B cell (primary cell): ENCODE data around the gene RGL3. TPM values are rescaled to one million over a fixed set of nuclear protein-coding genes. Genes with fewer than 3 reads are reported as not detected.

Source experiments
- ATAC-seq: fragments of 200-7000 bp; cut with Tn5 transposase; one replicate; pipeline ENCODE4 v1.10.0; 2021; ENCODE audit warnings: low read depth, mild to moderate bottlenecking, moderate number of reproducible peaks, moderate library complexity
- CTCF ChIA-PET: fragments of 350-600 bp; sonication (Branson Sonifier 250); formaldehyde crosslinking; loops from one replicate; lab custom pipeline; 2021; ENCODE audit warnings: antibody characterized with exemption, inconsistent platforms; lab: Charles Lee
- POLR2A ChIA-PET: fragments of 350-600 bp; sonication (Branson Sonifier 250); formaldehyde crosslinking; loops from one replicate; lab custom pipeline; 2021; ENCODE audit warnings: antibody characterized with exemption; lab: Charles Lee
- DNase-seq: peaks from one replicate; pipeline ENCODE4 v3.0.0; 2013
- H2AFZ ChIP-seq: 2 replicates; pipeline ENCODE4 v1.6.1; 2012; ENCODE audit warnings: mild to moderate bottlenecking, low read depth, low read length; ENCODE audit not compliant: insufficient read depth, poor library complexity, severe bottlenecking
- H3K27ac ChIP-seq, 2 donors: 1 replicate in 1 of 2; 2 replicates in 1 of 2; pipeline ENCODE4 v1.5.1; 2012 to 2013; ENCODE audit warnings: low read length in 2 of 2, mild to moderate bottlenecking in 2 of 2, moderate library complexity in 1 of 2
- H3K27me3 ChIP-seq, 4 experiments: fragments of 200-600 bp in 1 of 4; sonication (generic) in 1 of 4; replicated peaks in 1 of 4; 1 replicate in 2 of 4; 2 replicates in 2 of 4; pipeline versions ENCODE4 v1.6.1 to v1.7.0; 2013 to 2016; ENCODE audit warnings: low read length in 3 of 4, mild to moderate bottlenecking in 2 of 4, mixed read lengths in 1 of 4, moderate library complexity in 1 of 4; ENCODE audit not compliant: insufficient read depth in 4 of 4, control insufficient read depth in 3 of 4; ENCODE audit errors: control extremely low read depth in 1 of 4
- H3K36me3 ChIP-seq, 2 experiments: replicated peaks in 1 of 2; 1 replicate in 1 of 2; 2 replicates in 1 of 2; pipeline versions ENCODE4 v1.6.1 to v1.7.1; 2013; ENCODE audit warnings: low read length in 1 of 2; ENCODE audit not compliant: insufficient read depth in 2 of 2, control insufficient read depth in 1 of 2; ENCODE audit errors: control extremely low read depth in 1 of 2, extremely low read depth in 1 of 2
- H3K4me1 ChIP-seq, 2 donors: fragments of 200-600 bp in 1 of 2; sonication (generic) in 1 of 2; 1 replicate in 1 of 2; 2 replicates in 1 of 2; pipeline versions ENCODE4 v1.5.1 to v1.6.1; 2013 to 2017; ENCODE audit warnings: low read length in 2 of 2; ENCODE audit not compliant: control insufficient read depth in 2 of 2, insufficient read depth in 2 of 2
- H3K4me2 ChIP-seq: replicated peaks from 2 replicates; pipeline ENCODE3; 2012; ENCODE audit warnings: mild to moderate bottlenecking, low read depth, low read length; ENCODE audit not compliant: poor library complexity, severe bottlenecking
- H3K4me3 ChIP-seq, 5 experiments: fragments of 200-600 bp in 1 of 5; sonication (generic) in 1 of 5; 1 replicate in 3 of 5; 2 replicates in 2 of 5; pipeline versions ENCODE4 v1.5.1 to v1.7.0; 2011 to 2016; ENCODE audit warnings: low read length in 4 of 5, mild to moderate bottlenecking in 4 of 5, low read depth in 2 of 5, control low read depth in 1 of 5, moderate library complexity in 1 of 5; ENCODE audit not compliant: insufficient read depth in 1 of 5; ENCODE audit errors: control extremely low read depth in 1 of 5, extremely low read depth in 1 of 5
- H3K79me2 ChIP-seq: fragments of 200-600 bp; sonication (generic); one replicate; pipeline ENCODE4 v1.6.0; 2016; ENCODE audit warnings: low read length; ENCODE audit not compliant: control insufficient read depth, insufficient read depth
- H3K9ac ChIP-seq: fragments of 200-600 bp; sonication (generic); 2 replicates; pipeline ENCODE4 v1.6.1; 2017; ENCODE audit warnings: mild to moderate bottlenecking, low read length, moderate library complexity
- H3K9me3 ChIP-seq, 3 donors: one replicate each; pipeline versions ENCODE4 v1.6.1 to v1.7.1; 2013; ENCODE audit warnings: low read length in 2 of 3; ENCODE audit not compliant: control insufficient read depth in 2 of 3, insufficient read depth in 1 of 3; ENCODE audit errors: control extremely low read depth in 1 of 3
- H4K20me1 ChIP-seq: 2 replicates; pipeline ENCODE4 v1.6.0; 2012; ENCODE audit warnings: mild to moderate bottlenecking, low read length; ENCODE audit not compliant: insufficient read depth, control insufficient read depth, poor library complexity, severe bottlenecking
- H3K27ac Mint-ChIP-seq: one replicate; pipeline ENCODE4 v1.8.0; 2021; ENCODE audit warnings: mixed read lengths
- H3K27me3 Mint-ChIP-seq: one replicate; pipeline ENCODE4 v1.8.0; 2021; ENCODE audit warnings: mixed read lengths
- H3K4me1 Mint-ChIP-seq: one replicate; pipeline ENCODE4 v1.8.0; 2021; ENCODE audit warnings: mixed read lengths
- H3K4me3 Mint-ChIP-seq: one replicate; pipeline ENCODE4 v1.8.0; 2021; ENCODE audit warnings: mixed read lengths
- H3K9me3 Mint-ChIP-seq: one replicate; pipeline ENCODE4 v1.8.0; 2022; ENCODE audit warnings: mixed read lengths; ENCODE audit not compliant: insufficient read depth
- EZH2 ChIP-seq: IDR thresholded peaks from 2 replicates; pipeline ENCODE4 v1.6.1; 2012; ENCODE audit warnings: borderline replicate concordance, low read depth, mild to moderate bottlenecking, moderate library complexity, low read length; ENCODE audit not compliant: insufficient read depth, poor library complexity, severe bottlenecking
- WGBS: methylation state at CpG from one replicate; pipeline ENCODE4 v1.1.5; 2013; ENCODE audit warnings: missing lambda C conversion rate; ENCODE audit not compliant: insufficient coverage; 5-methylcytosine and 5-hydroxymethylcytosine counted together
- intact Hi-C: fragments of 100-400 bp; cut with micrococcal nuclease; formaldehyde crosslinking; loops from one replicate; pipeline ENCODE4 v1.10.0; 2022
- polyA plus RNA-seq: library from polyadenylated mRNA; depleted of rRNA; stranded (reverse); fragments of >200 nt; gene quantifications from 2 replicates; pipeline ENCODE4 v1.2.3, GENCODE V29; 2012
- total RNA-seq, 2 donors: library from RNA; stranded (reverse); fragments of 120-200 nt in 1 of 2; gene quantifications; 1 replicate in 1 of 2; 2 replicates in 1 of 2; pipeline versions ENCODE4 v1.2.3 to v1.2.4, GENCODE V29; 2013 to 2022
- TF ChIP-seq, protein P1 (sequence below): fragments of 200-600 bp; IDR thresholded peaks from one replicate; pipeline ENCODE4 v1.8.0; 2022; ENCODE audit warnings: antibody characterized with exemption, mild to moderate bottlenecking

Gene RGL3
- total and polyA plus RNA-seq, 2 donors (not counting 1 experiment from before 2014, with no cell fraction given), result 0.54 to 2.8 TPM

- peaks cover 0 to 45% (median 0%) of the 10 kb centered on the region in 3 donors for H3K9me3 ChIP-seq
- peak overlapping the region; percentile 54 for H3K9ac ChIP-seq
- H3K4me1 ChIP-seq, result peaks cover 55 to 61% of the 10 kb centered on the region in 2 donors
- peak overlapping the region; percentile 84 for H3K4me3 Mint-ChIP-seq
- H2AFZ ChIP-seq, result peak overlapping the region; percentile 69
- peak overlapping the region; percentile 61 for H3K27ac Mint-ChIP-seq
- TF ChIP-seq, protein P1, sequence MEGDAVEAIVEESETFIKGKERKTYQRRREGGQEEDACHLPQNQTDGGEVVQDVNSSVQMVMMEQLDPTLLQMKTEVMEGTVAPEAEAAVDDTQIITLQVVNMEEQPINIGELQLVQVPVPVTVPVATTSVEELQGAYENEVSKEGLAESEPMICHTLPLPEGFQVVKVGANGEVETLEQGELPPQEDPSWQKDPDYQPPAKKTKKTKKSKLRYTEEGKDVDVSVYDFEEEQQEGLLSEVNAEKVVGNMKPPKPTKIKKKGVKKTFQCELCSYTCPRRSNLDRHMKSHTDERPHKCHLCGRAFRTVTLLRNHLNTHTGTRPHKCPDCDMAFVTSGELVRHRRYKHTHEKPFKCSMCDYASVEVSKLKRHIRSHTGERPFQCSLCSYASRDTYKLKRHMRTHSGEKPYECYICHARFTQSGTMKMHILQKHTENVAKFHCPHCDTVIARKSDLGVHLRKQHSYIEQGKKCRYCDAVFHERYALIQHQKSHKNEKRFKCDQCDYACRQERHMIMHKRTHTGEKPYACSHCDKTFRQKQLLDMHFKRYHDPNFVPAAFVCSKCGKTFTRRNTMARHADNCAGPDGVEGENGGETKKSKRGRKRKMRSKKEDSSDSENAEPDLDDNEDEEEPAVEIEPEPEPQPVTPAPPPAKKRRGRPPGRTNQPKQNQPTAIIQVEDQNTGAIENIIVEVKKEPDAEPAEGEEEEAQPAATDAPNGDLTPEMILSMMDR, result no peak
- TF ChIP-seq EZH2, result no peak
- no peaks in the 10 kb centered on the region for H3K79me2 ChIP-seq
- H3K36me3 ChIP-seq, result no peaks in the 10 kb centered on the region
- under 1% methylated on average over 25 of the region's 46 CpGs for WGBS
- H4K20me1 ChIP-seq, result no peaks in the 10 kb centered on the region
- peak; percentile 64 for DNase-seq
- peaks cover 0 to 50% (median 24%) of the 10 kb centered on the region in 4 experiments for H3K27me3 ChIP-seq
- H3K27ac ChIP-seq, result no peak overlapping the region
- ATAC-seq, result no peak
- CTCF ChIA-PET, result interaction anchor here (1.2 to 5.4 kb wide), 6 partner anchors 14 to 62 kb away, joined by 3 to 41 read pairs (median 12); partner anchors contain the start of genes EPOR, ODAD3 and PRKCSH
- H3K9me3 Mint-ChIP-seq, result no peaks in the 10 kb centered on the region
- intact Hi-C loops, result loop anchor here (5.0 kb wide), 2 partner anchors 162 to 373 kb away; no protein-coding TSS in a partner anchor
- peaks cover 52% of the 10 kb centered on the region for H3K4me1 Mint-ChIP-seq
- POLR2A ChIA-PET, result interaction anchor here (0.6 to 3.0 kb wide), 8 partner anchors 11 to 46 kb away, joined by 3 to 16 read pairs (median 8); partner anchors contain the start of genes ODAD3, PRKCSH and SWSAP1
- peak overlapping the region; percentile 76 for H3K4me2 ChIP-seq
- H3K4me3 ChIP-seq, result peak overlapping the region in 4 of 5 experiments; percentile 31 to 57 (median 44)
- peaks cover 18% of the 10 kb centered on the region for H3K27me3 Mint-ChIP-seq
Observed at GRCh38 chr19:11420429-11421370, 1.6 kb upstream of the RGL3 start.
